Colonic mucosa (tissue), 4 donors: Measurements from ENCODE around the gene SNX21. TPM values are rescaled to one million over a fixed set of nuclear protein-coding genes. Genes with fewer than 3 reads are reported as not detected.
"Not testable (repeated sequence)": the region's sequence is repeated elsewhere in the genome, so short reads cannot be mapped to it uniquely, and the experiment has no call there.

ENCODE experiments used
- DNase-seq: peaks from one replicate; pipeline ENCODE4 v3.0.0-alpha.2; 2020
- H3K27ac ChIP-seq: fragments of 200-600 bp; one replicate; pipeline ENCODE4 v1.8.0; 2021
- H3K27me3 ChIP-seq: fragments of 200-600 bp; one replicate; pipeline ENCODE4 v1.8.0; 2021
- H3K36me3 ChIP-seq: fragments of 200-600 bp; one replicate; pipeline ENCODE4 v1.8.0; 2021
- H3K4me1 ChIP-seq: fragments of 200-600 bp; one replicate; pipeline ENCODE4 v1.8.0; 2021; ENCODE audit warnings: mild to moderate bottlenecking
- H3K4me3 ChIP-seq: fragments of 200-600 bp; one replicate; pipeline ENCODE4 v1.8.0; 2021
- H3K9ac ChIP-seq, 2 donors: one replicate each; pipeline ENCODE4 v1.7.0; 2013; ENCODE audit warnings: control low read depth in 2 of 2, low read depth in 2 of 2, low read length in 2 of 2
- H3K9me3 ChIP-seq: fragments of 200-600 bp; one replicate; pipeline ENCODE4 v1.8.0; 2021
- CTCF ChIP-seq: fragments of 200-600 bp; IDR thresholded peaks from one replicate; pipeline ENCODE4 v1.8.0; 2022; ENCODE audit warnings: antibody characterized with exemption, mild to moderate bottlenecking
- intact Hi-C: fragments of 100-400 bp; cut with DNase I; formaldehyde crosslinking; loops from one replicate; pipeline ENCODE4 v1.14.1; 2022
- total RNA-seq, 2 donors: library from RNA; stranded (reverse); fragmentation: NEBNext Ultra II Directional in 1 of 2; extraction: Animal tissue kit (Norgen Biotek cat#: 25700) in 1 of 2; gene quantifications; one replicate each; pipeline ENCODE4 v1.2.1, GENCODE V29; 2021
- donor health status: healthy.
- donor health status: DM: no; HTN: no; CAD: no.
- donor health status: DM: no; HTN: no; CAD: no.

Gene SNX21
- total RNA-seq, 2 donors from 2014 or later, result 11.2 to 12.6 TPM

GRCh38 chr20:45827030-45827652 lies 6.5 kb upstream of the SNX21 start, which contains the start of gene TNNC2:
TNNC2 (minus strand) TSS chr20:45827312; CDS start chr20:45827248, 64 bp downstream.
- DNase-seq, result no peak
- intact Hi-C loops, result loop anchor here (10.0 kb wide), 1 partner anchor 58 kb away; the partner anchor contains the start of genes SPATA25 and ZSWIM1
- no peak within 1 kb of the TSS for H3K4me3 ChIP-seq
- H3K9me3 ChIP-seq, result no peaks in the 10 kb centered on the region
- H3K36me3 ChIP-seq, result no peaks in the 10 kb centered on the region
- peaks cover 9% of the 10 kb centered on the region for H3K4me1 ChIP-seq
- no peaks in the 10 kb centered on the region for H3K27me3 ChIP-seq
- H3K9ac ChIP-seq, result no peak within 1 kb of the TSS
- no peak within 1 kb of the TSS for H3K27ac ChIP-seq
- no peak for TF ChIP-seq CTCF

- no peak overlapping the region for H3K9ac ChIP-seq
- no peaks in the 10 kb centered on the region for H3K36me3 ChIP-seq
- no peak overlapping the region for H3K27ac ChIP-seq
- no peak for DNase-seq
- TF ChIP-seq CTCF, result no peak
- intact Hi-C loops, result loop anchor here (10.0 kb wide), 1 partner anchor 57 kb away; the partner anchor contains the start of genes SPATA25 and ZSWIM1
- H3K4me1 ChIP-seq, result peaks cover 6% of the 10 kb centered on the region
- no peaks in the 10 kb centered on the region for H3K9me3 ChIP-seq
- H3K4me3 ChIP-seq, result no peak overlapping the region
- H3K27me3 ChIP-seq, result no peaks in the 10 kb centered on the region
Observed at GRCh38 chr20:45827712-45828111, 5.9 kb upstream of the SNX21 start.

DNA sequence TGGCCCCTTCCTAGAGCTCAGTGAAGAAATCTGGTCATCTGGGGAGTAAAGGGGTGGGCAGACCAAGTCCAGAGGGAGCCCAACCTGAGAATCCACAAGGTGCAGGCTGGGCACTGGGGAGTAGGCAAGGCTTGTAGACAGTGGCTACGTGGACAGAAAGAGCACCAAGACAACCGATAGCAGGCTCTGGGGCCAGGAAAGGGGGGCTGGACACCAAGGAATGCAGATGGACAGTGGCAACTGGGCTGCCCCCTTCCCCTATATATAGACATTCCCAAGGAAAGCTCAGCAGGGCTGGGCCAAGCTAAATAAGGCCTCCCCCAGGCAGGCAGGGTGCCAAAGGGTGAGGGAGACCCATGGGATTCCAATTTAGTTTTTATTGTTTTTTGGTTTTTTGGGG lies 5.0 kb upstream of the SNX21 start:
- no peaks in the 10 kb centered on the region for H3K9me3 ChIP-seq
- no peak overlapping the region for H3K4me3 ChIP-seq
- no peaks in the 10 kb centered on the region for H3K27me3 ChIP-seq
- H3K27ac ChIP-seq, result no peak overlapping the region
- no peak for DNase-seq
- no peak overlapping the region for H3K9ac ChIP-seq
- intact Hi-C loops, result loop anchor here (10.0 kb wide), 1 partner anchor 56 kb away; the partner anchor contains the start of genes SPATA25 and ZSWIM1
- no peaks in the 10 kb centered on the region for H3K36me3 ChIP-seq
- no peak for TF ChIP-seq CTCF
- H3K4me1 ChIP-seq, result no peaks in the 10 kb centered on the region

- DNase-seq, H3K4me1 ChIP-seq, H3K9ac ChIP-seq, H3K36me3 ChIP-seq, H3K27me3 ChIP-seq, H3K27ac ChIP-seq, H3K9me3 ChIP-seq, H3K4me3 ChIP-seq: not testable (repeated sequence)
- intact Hi-C loops, result loop anchor here (10.0 kb wide), 1 partner anchor 55 kb away; the partner anchor contains the start of genes SPATA25 and ZSWIM1
Observed at GRCh38 chr20:45829673-45830106, 3.9 kb upstream of the SNX21 start.

DNA sequence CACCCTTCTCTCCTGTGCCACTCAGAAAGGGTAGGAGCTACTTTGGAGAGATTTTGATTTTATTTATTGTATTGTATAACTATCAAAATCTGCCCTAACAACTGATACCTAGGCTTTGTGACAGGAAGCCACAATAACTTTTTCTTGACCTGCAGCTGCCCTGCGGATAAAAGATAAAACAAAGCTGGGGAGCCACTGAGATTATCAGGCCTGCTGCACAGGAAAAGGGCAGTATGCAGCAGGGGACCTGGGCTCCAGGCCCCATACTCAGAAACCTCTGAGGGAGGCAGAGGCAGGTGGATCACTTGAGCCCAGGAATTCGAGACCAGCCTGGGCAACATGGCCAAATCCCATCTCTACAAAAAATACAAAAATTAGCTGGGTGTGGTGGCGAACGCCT lies 980 bp upstream of the SNX21 start:
- no peaks in the 10 kb centered on the region for H3K27me3 ChIP-seq
- H3K4me3 ChIP-seq, result no peak overlapping the region
- TF ChIP-seq CTCF, result no peak
- intact Hi-C loops, result no loop called here
- H3K9ac ChIP-seq, result no peak overlapping the region
- DNase-seq, result no peak
- peak overlapping the region; percentile 85 for H3K27ac ChIP-seq
- H3K9me3 ChIP-seq, result no peaks in the 10 kb centered on the region
- no peaks in the 10 kb centered on the region for H3K36me3 ChIP-seq
- H3K4me1 ChIP-seq, result peaks cover 6% of the 10 kb centered on the region
